ENCODE measurements around the gene TBC1D22A.
"Not testable (repeated sequence)": the region's sequence is repeated elsewhere in the genome, so short reads cannot be mapped to it uniquely, and the experiment has no call there.

The TBC1D22A gene

GRCh38 chr22:47170511-47171440 lies 408.3 kb downstream of the TBC1D22A start:
- ATAC-seq, result not testable (repeated sequence)

GRCh38 chr22:47171441-47172221 lies 409.2 kb downstream of the TBC1D22A start:
- ATAC-seq (no peak), DNase-seq (no peak)

More at GRCh38 chr22:47170511-47171440, 408.3 kb downstream of the TBC1D22A start:
- DNase-seq, result not testable (repeated sequence)

DNA sequence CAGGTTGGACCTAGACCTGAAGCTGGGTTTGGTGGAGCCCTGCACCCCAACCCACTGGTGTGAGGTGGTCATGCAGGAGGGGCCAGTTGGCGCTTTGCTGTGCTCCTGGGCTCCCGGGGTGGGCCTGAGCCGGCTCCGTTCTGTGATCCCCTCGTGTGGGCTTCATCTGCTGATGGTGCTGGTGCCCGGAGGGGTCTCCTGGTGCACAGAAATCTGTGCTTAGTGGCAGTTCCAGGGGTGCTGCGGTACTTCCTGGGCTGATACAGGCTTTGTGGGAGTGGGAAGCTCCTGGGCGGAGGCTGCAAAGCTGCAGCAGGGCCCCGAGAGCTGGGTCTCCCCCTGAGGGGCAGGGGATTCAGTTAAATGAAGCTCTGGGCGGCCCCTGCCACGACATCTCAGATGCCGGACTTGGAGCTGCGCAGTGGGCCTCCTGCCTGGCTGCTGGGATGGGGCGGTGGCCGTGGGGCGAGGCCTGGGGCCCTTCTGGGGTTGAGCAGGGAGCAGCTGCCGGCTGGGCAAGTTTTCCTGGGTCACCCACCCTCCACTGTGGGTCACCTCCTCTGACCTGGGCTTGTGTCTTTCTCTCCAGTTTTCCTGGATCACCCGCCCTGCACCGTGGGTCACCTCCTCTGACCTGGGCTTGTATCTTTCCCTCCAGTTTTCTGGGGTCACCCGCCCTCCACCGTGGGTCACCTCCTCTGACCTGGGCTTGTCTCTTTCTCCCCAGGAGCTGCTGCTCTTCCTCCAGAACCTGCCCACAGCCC lies 410.5 kb downstream of the TBC1D22A start:
- DNase-seq (no peak), ATAC-seq (no peak)

DNA sequence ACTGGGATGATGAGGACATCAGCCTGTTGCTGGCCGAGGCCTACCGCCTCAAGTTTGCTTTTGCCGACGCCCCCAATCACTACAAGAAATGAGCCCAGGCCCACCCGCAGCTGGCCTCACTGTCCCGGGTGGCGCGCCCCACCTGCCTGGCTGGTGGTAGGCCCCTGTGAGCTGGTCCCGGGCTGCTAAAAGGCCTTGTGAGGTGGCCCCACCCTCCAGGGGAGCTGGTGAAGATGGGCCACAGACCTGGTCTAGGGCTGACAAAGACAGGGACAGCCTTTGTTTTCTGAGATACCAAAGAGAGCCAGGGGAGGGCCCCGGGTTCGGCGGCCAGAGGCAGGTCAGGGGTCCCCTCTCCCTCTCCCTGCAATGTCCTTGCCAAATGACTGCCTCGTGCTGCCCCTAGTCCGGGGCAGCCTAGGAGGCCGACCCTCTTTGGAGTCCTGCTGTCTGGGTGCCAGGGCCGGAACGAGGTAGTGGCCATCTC lies 411.1 kb downstream of the TBC1D22A start:
- DNase-seq (no peak), ATAC-seq (no peak)

DNA sequence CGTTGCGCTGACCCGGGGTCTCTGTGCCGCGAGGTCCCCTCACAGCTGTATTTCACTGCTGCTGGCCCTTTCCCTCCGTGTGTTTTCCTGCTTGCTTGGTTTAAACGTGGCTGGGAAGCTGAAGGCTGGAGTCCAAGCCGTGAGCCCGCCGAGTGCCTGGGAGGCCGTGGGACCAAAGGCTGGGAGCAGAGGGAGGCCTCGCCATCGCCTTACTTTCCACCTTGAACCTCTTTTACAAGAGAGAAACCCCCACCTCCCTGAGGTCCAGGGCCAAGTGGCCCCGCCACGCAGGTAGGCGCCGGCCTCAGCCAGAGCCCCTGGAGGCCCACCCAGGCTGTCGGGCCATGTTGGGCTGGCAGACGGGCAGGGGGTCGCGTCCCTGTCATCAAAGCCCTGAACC lies 411.6 kb downstream of the TBC1D22A start:
- no peak for ATAC-seq
- DNase-seq, result no peak

- no peak for DNase-seq
- ATAC-seq, result no peak
These were observed 412.2 kb downstream of the TBC1D22A start for GRCh38 chr22:47174671-47175112.

DNA sequence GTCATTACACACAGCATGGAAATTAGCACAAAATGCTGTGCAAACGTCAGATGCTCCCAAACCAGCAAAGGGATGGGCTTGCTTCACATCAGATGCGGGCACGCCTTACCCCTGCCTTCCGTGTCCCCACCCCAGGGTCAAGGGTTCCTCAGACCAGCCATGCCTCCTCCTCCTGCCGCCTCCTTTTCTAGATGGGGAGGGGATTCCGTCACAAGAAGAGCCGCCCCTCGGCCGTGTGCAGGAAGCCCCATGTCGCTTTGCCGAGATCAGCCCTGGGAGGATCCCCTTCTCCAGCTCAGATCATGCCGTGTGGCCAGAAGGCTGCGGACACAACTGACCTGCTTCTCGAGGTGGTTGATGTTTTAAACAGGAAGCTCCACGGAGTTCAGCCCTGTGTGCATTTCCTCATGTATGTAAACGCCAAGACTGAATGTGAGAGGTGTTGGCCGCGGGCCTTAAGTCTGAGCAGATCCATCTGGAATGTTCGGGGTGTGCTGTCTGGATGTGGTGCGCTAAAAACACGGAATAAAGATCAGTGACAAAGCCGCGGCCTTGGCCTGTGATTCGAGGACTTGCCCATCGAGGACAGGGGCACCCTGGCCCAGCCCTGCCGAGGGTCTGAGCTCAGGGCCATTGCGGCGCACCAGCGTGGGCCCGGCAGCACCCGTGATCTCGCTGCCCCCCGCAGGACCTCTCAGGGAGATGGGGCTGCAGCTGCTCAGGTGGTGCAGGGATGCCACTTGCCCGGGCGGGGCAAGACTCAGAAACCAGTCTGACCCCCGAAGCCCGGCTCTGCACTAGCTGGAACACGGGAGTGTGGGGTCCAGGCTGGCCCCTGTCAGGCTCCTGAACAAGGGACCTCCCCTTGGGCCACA lies 412.9 kb downstream of the TBC1D22A start:
- DNase-seq, result no peak

DNA sequence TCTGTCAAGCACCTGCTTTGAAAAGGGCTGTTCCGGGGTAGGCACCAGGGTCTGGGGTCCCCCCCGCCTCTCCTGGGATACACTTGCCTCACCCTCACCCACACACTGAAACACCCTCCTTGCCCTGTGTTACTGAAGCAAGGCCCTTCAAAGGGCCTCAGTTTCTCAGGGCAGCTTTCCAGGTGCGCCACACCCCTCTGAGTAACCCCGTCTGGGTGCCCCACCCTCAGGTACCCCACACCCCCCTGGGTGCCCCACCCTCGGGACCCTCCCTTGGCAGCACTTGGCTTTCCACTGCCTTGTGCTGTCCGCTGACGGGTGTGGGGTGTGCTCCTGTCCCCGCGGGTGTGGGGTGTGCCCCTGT lies 413.6 kb downstream of the TBC1D22A start:
- DNase-seq (no peak), ATAC-seq (no peak)

More for the DNA sequence above, 412.9 kb downstream of the TBC1D22A start:
- ATAC-seq, result no peak

- ATAC-seq, result no peak
- DNase-seq, result no peak
These were observed 414.3 kb downstream of the TBC1D22A start for GRCh38 chr22:47176573-47177333.

GRCh38 chr22:47177334-47177815 lies 414.9 kb downstream of the TBC1D22A start:
- no peak for DNase-seq
- no peak for ATAC-seq

DNA sequence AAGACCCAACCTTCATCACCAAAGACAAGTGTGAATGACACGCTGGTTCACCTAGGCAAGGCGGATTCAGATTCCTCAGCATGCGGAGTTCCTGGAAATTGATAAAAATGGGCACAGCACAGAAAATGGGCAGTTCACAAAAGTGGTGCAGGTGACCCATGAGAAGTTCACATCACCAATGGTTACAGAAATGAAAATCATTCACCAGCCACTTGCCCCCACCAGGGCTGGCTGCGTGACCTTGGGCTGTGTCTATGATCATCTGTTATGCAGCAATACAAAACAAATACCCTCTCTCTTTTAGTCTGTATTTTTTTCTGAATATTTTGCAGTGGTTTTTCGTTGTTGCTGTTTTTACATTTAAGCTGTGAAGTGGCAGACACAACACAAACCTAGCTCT lies 415.9 kb downstream of the TBC1D22A start:
- DNase-seq (no peak), ATAC-seq (no peak)

DNA sequence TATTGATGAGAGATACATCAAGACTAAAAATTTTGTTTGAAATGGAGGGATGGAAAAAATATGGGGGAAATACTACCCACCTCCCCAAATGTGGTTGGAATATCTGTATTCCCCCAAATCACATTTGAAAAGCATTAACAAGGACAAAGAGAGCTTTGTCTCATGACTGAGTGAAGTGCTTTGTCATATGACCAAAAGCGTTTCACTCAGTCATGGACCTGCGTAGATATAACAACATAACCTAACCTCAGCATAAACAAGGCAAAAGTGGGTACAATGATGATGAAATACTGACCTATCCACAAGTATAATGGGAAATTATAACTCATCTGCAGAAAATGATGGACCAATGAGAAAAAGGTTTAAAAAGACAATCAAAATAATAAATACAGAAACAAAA lies 418.3 kb downstream of the TBC1D22A start:
- no peak for ATAC-seq
- DNase-seq, result no peak

DNA sequence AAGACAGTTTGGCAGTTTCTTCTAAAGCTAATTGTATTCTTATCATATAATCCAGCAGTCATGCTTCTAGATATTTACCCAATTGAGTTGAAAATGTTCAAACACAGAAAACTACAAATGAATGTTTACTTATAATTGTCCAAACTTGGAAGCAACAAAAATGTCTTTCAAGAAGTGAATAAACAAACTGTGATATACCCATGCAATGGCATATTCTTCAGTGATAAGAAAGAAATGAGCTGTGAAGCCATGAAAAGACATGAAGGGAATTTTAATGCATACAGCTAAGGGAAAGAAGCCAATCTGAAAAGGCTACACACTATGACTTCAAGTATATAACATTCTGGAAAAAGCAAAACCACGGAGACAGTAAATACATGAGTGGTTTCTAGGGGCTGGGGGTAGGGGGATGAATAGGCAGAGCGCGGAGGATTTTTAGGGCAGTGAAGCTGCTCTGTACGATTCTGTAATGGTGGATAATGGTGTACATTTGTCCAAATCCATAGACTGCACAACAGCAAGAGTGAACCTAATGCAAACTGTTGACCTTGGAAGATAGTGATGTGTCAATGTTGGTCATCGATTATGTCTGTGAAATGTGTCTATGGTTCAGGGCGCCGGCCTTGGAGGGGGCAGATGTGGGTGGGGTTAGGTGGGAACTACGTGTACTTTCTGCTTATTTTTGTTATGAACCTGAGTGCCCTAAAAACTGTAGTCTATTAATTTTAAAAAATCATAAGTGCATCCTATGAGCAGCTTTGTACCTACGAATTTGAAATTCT lies 424.9 kb downstream of the TBC1D22A start:
- no peak for DNase-seq

DNA sequence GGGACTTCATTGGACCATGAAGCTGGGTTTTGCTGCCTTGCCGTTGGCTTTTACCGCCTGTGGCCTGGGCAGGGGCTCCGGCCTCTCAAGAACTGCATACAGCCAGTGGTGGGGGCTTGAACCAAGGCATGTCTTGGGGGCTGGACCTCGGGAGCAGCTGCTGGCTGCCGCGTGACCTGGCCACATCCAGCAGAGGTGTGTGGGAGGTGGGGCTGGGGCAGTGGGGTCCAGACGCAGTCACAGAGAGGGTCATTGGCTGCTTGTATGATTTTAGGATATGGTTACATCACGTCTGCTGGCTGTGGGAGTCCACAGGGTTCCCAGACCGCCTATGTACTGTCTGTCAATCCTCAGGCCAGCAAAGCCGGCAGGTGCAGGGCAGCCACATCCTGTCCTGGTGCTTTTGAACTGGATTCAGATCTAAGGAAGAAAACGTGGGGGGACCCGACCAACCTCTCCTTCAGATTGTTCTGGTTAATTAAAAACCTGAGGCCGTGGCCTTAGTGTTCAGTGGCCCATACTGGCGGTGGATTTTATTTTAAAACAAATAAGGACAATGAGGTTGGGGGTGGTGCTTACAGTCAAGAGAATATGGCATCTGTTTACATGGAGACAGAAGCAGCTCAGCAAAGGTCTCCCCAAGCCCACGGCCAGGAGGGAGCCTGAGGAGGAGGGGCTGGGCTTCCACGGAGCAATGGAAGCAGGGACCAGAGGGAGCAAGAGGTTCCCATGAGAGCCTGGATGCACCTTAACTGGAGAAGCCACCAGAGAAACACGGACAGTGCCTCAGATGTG lies 426.0 kb downstream of the TBC1D22A start:
- DNase-seq (no peak), ATAC-seq (no peak)

More for the DNA sequence above, 424.9 kb downstream of the TBC1D22A start:
- no peak for ATAC-seq

DNA sequence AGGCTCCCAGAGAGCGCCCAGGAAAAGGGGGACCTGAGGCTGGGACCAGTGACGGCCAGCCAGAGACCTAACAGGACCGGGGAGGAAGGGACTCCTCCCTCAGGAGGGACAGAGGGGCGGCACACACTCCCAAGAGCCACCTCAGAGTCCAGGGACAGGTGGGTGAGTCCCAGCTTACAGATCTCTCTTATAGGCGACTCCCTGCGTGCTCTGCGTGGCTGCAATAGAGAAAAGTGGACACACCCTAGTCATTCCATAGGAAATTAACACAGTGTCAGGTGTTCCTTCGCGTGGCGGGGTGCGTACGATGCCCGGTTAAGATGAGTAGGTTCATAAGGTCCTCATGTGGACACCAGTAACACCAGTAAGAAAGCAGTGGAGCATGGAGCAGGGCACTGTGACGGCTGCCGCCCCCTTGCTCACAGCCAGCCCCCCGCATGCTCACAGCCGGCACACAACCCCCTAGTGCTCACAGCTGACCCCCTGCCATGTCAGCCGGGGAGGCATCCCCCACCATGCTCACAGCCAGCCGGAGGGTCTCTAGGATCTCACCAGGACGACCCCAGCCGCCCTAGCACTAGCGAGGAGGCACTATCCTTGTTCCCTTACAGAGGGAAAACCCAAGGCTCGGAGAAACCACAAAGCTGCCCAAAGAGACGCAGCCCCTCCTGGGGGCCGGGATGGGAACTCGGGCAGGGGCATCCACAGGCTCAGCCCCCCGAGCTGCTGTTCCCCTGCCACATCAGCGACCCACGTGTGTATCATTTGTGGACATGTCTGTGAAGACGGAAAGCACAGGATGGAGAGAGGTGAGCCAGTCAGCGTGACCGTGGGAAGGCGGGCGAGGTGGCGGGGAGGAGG lies 426.8 kb downstream of the TBC1D22A start:
- ATAC-seq (no peak), DNase-seq (no peak)

GRCh38 chr22:47190276-47190956 lies 428.0 kb downstream of the TBC1D22A start:
- DNase-seq, result no peak
- no peak for ATAC-seq
